GM12878 (cell line): ENCODE measurements around the gene EDA2R. TPM values are rescaled to one million over a fixed set of nuclear protein-coding genes. Genes with fewer than 3 reads are reported as not detected.

ENCODE experiments used
- GABPA ChIP-seq: IDR thresholded peaks from 2 replicates; pipeline ENCODE4 v1.6.1; 2014; ENCODE audit warnings: antibody characterized with exemption, low read depth, mild to moderate bottlenecking, inconsistent platforms
- POLR2AphosphoS2 ChIP-seq: IDR thresholded peaks from 2 replicates; pipeline ENCODE4 v1.6.1; 2011; ENCODE audit warnings: low read depth, mild to moderate bottlenecking, low read length, improper control_type of control experiment, moderate library complexity
- RCOR1 ChIP-seq: conservative IDR thresholded peaks from 2 replicates; pipeline ENCODE4 v1.6.1; 2012; ENCODE audit warnings: low read depth, low read length, improper control_type of control experiment
- SMC3 ChIP-seq: IDR thresholded peaks from 2 replicates; pipeline ENCODE4 v1.6.1; 2011; ENCODE audit warnings: low read length, improper control_type of control experiment, borderline replicate concordance
- SREBF2 ChIP-seq: IDR thresholded peaks from 2 replicates; pipeline ENCODE4 v1.6.1; 2012; ENCODE audit warnings: mild to moderate bottlenecking, low read length
- SUPT20H ChIP-seq: IDR thresholded peaks from 2 replicates; pipeline ENCODE4 v1.6.1; 2011; ENCODE audit warnings: low read depth, mild to moderate bottlenecking, low read length, moderate library complexity, borderline replicate concordance; ENCODE audit not compliant: control insufficient read depth
- ZSCAN29 ChIP-seq: fragments of 450-650 bp; IDR thresholded peaks from 2 replicates; pipeline ENCODE4 v1.6.1; 2017; ENCODE audit warnings: mild to moderate bottlenecking, moderate library complexity
- polyA plus RNA-seq, 11 experiments: library from polyadenylated mRNA; depleted of rRNA in 4 of 11; unstranded in 6 of 11; stranded (reverse) in 5 of 11; fragments of >200 nt; fragmentation: Nextera tagmentation in 4 of 11; fragmentation: Illumina TruSeq in 1 of 11; extraction: Ambion mirVana in 4 of 11; extraction: Trizol in 1 of 11; gene quantifications; 1 replicate in 1 of 11; 2 replicates in 10 of 11; pipeline versions ENCODE4 v1.2.1 to v1.2.3, GENCODE V29; 2011 to 2016; ENCODE audit warnings: inconsistent platforms in 2 of 11, missing spikeins in 2 of 11, low read depth in 1 of 11
- total RNA-seq, 4 experiments: library from RNA; depleted of rRNA in 3 of 4; stranded (reverse); fragments of >200 nt in 3 of 4; fragmentation: Illumina TruSeq in 1 of 4; extraction: Trizol in 1 of 4; gene quantifications; 2 replicates each; pipeline versions ENCODE4 v1.2.1 to v1.2.3, GENCODE V29; 2013 to 2021
- TF ChIP-seq, protein P1 (sequence below): fragments of 450-650 bp; IDR thresholded peaks from 2 replicates; pipeline ENCODE4 v1.6.1; 2018; ENCODE audit warnings: mild to moderate bottlenecking, low read depth, moderate library complexity; ENCODE audit not compliant: partially characterized antibody
- TF ChIP-seq, protein P2 (sequence below): fragments of 450-650 bp; formaldehyde crosslinking; IDR thresholded peaks from 2 replicates; pipeline ENCODE4 v1.5.0; 2022; ENCODE audit warnings: mild to moderate bottlenecking, missing genetic modification characterization

EDA2R gene
- total and polyA plus RNA-seq, 10 of the 15 experiments (the other 5 are each of a cell fraction or from before 2014, with no cell fraction given), result 3.3 to 33.5 (median 8.4) TPM

DNA sequence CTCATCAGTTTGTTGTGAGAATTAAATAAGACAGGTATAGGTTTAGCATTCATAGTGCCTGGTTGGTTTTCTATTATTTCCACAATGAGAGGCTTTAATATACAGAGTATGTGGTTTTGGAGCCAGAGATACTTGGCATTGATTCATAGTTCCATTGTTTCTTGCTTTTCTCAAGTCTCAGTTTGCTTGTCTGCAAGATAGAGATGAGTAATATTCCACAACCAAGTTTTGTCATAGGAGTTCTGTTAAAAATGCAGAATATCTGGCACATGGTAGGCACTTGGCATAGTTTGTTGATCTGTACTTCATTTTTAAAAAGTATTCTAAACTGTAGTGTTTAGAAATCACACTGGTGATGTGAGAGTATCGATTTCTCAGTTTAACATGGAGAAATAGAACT, 37.5 kb upstream of the EDA2R start (continued):
- TF ChIP-seq, protein P1, sequence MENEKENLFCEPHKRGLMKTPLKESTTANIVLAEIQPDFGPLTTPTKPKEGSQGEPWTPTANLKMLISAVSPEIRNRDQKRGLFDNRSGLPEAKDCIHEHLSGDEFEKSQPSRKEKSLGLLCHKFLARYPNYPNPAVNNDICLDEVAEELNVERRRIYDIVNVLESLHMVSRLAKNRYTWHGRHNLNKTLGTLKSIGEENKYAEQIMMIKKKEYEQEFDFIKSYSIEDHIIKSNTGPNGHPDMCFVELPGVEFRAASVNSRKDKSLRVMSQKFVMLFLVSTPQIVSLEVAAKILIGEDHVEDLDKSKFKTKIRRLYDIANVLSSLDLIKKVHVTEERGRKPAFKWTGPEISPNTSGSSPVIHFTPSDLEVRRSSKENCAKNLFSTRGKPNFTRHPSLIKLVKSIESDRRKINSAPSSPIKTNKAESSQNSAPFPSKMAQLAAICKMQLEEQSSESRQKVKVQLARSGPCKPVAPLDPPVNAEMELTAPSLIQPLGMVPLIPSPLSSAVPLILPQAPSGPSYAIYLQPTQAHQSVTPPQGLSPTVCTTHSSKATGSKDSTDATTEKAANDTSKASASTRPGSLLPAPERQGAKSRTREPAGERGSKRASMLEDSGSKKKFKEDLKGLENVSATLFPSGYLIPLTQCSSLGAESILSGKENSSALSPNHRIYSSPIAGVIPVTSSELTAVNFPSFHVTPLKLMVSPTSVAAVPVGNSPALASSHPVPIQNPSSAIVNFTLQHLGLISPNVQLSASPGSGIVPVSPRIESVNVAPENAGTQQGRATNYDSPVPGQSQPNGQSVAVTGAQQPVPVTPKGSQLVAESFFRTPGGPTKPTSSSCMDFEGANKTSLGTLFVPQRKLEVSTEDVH, result no peak
- TF ChIP-seq GABPA, result no peak
- TF ChIP-seq RCOR1, result no peak
- TF ChIP-seq SMC3, result no peak
- TF ChIP-seq ZSCAN29, result no peak
- TF ChIP-seq SUPT20H, result no peak
- no peak for TF ChIP-seq POLR2AphosphoS2
- TF ChIP-seq, protein P2, sequence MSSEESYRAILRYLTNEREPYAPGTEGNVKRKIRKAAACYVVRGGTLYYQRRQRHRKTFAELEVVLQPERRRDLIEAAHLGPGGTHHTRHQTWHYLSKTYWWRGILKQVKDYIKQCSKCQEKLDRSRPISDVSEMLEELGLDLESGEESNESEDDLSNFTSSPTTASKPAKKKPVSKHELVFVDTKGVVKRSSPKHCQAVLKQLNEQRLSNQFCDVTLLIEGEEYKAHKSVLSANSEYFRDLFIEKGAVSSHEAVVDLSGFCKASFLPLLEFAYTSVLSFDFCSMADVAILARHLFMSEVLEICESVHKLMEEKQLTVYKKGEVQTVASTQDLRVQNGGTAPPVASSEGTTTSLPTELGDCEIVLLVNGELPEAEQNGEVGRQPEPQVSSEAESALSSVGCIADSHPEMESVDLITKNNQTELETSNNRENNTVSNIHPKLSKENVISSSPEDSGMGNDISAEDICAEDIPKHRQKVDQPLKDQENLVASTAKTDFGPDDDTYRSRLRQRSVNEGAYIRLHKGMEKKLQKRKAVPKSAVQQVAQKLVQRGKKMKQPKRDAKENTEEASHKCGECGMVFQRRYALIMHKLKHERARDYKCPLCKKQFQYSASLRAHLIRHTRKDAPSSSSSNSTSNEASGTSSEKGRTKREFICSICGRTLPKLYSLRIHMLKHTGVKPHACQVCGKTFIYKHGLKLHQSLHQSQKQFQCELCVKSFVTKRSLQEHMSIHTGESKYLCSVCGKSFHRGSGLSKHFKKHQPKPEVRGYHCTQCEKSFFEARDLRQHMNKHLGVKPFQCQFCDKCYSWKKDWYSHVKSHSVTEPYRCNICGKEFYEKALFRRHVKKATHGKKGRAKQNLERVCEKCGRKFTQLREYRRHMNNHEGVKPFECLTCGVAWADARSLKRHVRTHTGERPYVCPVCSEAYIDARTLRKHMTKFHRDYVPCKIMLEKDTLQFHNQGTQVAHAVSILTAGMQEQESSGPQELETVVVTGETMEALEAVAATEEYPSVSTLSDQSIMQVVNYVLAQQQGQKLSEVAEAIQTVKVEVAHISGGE (CRISPR knock-in tag), result no peak
- no peak for TF ChIP-seq SREBF2
